HepG2 (cell line): ENCODE measurements around the gene EEPD1. TPM values are rescaled to one million over a fixed set of nuclear protein-coding genes. Genes with fewer than 3 reads are reported as not detected.

ENCODE experiments used
- ATAC-seq: fragments of 200-7000 bp; cut with Tn5 transposase; 3 replicates; pipeline ENCODE4 v1.9.1; 2020; ENCODE audit warnings: mild to moderate bottlenecking, moderate library complexity
- BruUV-seq: library from RNA; stranded (reverse); fragments of 400-500 nt; replicated peaks from 2 replicates; lab custom pipeline; 2021; lab: Mats Ljungman, UMichigan
- CTCF ChIA-PET: fragments of 300-600 bp; formaldehyde crosslinking; extraction: SDS; loops from one replicate; lab custom pipeline; 2021; ENCODE audit warnings: low total read pairs, inconsistent platforms, low intra/inter-chr PET ratio; lab: Yijun Ruan, JAX
- POLR2A ChIA-PET: fragments of 350-600 bp; sonication (Branson Sonifier 250); formaldehyde crosslinking; loops from one replicate; lab custom pipeline; 2020; ENCODE audit warnings: antibody characterized with exemption, inconsistent platforms; lab: Yijun Ruan, JAX
- DNase-seq: peaks from one replicate; pipeline ENCODE4 v3.0.0-alpha.2; 2015; ENCODE audit warnings: low spot score
- FAIRE-seq: peaks from 3 replicates; lab custom pipeline; 2011; peaks lifted over from hg19 to GRCh38; lab: Jason Lieb, UNC
- H2AFZ ChIP-seq: one replicate; pipeline ENCODE4 v1.6.1; 2011; ENCODE audit warnings: low read length, inconsistent platforms
- H3K27ac ChIP-seq: fragments of 300-600 bp; 3 replicates; pipeline ENCODE4 v1.8.0; 2011; ENCODE audit warnings: mixed run types, mild to moderate bottlenecking, mixed read lengths, low read length, inconsistent platforms; ENCODE audit not compliant: insufficient read depth; ENCODE audit errors: extremely low read length
- H3K27me3 ChIP-seq, 2 experiments: fragments of 200-600 bp in 1 of 2; 2 replicates in 1 of 2; 3 replicates in 1 of 2; pipeline versions ENCODE4 v1.6.0 to v1.8.0; 2011; ENCODE audit warnings: low read length in 2 of 2, mild to moderate bottlenecking in 2 of 2, moderate library complexity in 2 of 2, inconsistent platforms in 1 of 2; ENCODE audit not compliant: insufficient read depth in 2 of 2, control insufficient read depth in 1 of 2
- H3K36me3 ChIP-seq, 2 experiments: fragments of 200-600 bp in 1 of 2; replicated peaks in 1 of 2; 2 replicates in 1 of 2; 3 replicates in 1 of 2; pipeline versions ENCODE4 v1.5.1 to v1.8.0; 2011; ENCODE audit warnings: low read length in 2 of 2, inconsistent platforms in 1 of 2; ENCODE audit not compliant: insufficient read depth in 2 of 2, control insufficient read depth in 1 of 2
- H3K4me1 ChIP-seq: 2 replicates; pipeline ENCODE4 v1.5.1; 2012; ENCODE audit warnings: low read length, inconsistent platforms; ENCODE audit not compliant: insufficient read depth
- H3K4me2 ChIP-seq: 2 replicates; pipeline ENCODE4 v1.6.0; 2011; ENCODE audit warnings: low read depth, low read length, inconsistent platforms
- H3K4me3 ChIP-seq, 3 experiments: fragments of 200-600 bp in 1 of 3; sonication (generic), shearing (Covaris generic) in 1 of 3; replicated peaks in 1 of 3; 2 replicates each; pipeline ENCODE4 v1.5.1; 2011 to 2016; ENCODE audit warnings: low read length in 3 of 3, inconsistent platforms in 2 of 3, low read depth in 2 of 3, mild to moderate bottlenecking in 2 of 3, control low read depth in 1 of 3, mixed read lengths in 1 of 3; ENCODE audit not compliant: insufficient read depth in 1 of 3
- H3K79me2 ChIP-seq: one replicate; pipeline ENCODE4 v1.6.1; 2011; ENCODE audit warnings: low read length, inconsistent platforms; ENCODE audit not compliant: insufficient read depth
- H3K9ac ChIP-seq: 2 replicates; pipeline ENCODE4 v1.6.0; 2011; ENCODE audit warnings: mild to moderate bottlenecking, low read depth, low read length, inconsistent platforms; ENCODE audit not compliant: insufficient read depth
- H3K9me3 ChIP-seq: 2 replicates; pipeline ENCODE4 v1.5.1; 2012; ENCODE audit warnings: mild to moderate bottlenecking, low read length
- H4K20me1 ChIP-seq: 2 replicates; pipeline ENCODE4 v1.6.0; 2011; ENCODE audit warnings: inconsistent platforms, mild to moderate bottlenecking, low read length, moderate library complexity; ENCODE audit not compliant: insufficient read depth
- CHD2 ChIP-seq: IDR thresholded peaks from 2 replicates; pipeline ENCODE4 v1.6.1; 2011; ENCODE audit warnings: low read depth, low read length, improper control_type of control experiment
- JUNB ChIP-seq: sonication (generic); formaldehyde crosslinking; IDR thresholded peaks from 2 replicates; pipeline ENCODE4 v1.8.0; 2022; ENCODE audit warnings: missing genetic modification reagents, mild to moderate bottlenecking, borderline replicate concordance
- NR2F2 ChIP-seq: IDR thresholded peaks from 2 replicates; pipeline ENCODE4 v1.6.1; 2012; ENCODE audit warnings: low read depth, inconsistent platforms, borderline replicate concordance
- PBX2 ChIP-seq: IDR thresholded peaks from 2 replicates; pipeline ENCODE4 v1.6.1; 2016; ENCODE audit warnings: control low read depth
- PCBP2 ChIP-seq: fragments of 200-400 bp; formaldehyde crosslinking; optimal IDR thresholded peaks from 2 replicates; pipeline ENCODE3; 2018; ENCODE audit warnings: low read length, low read depth; ENCODE audit not compliant: poor library complexity, severe bottlenecking
- SNAI1 ChIP-seq: sonication (generic); formaldehyde crosslinking; IDR thresholded peaks from 2 replicates; pipeline ENCODE4 v1.5.0; 2020; ENCODE audit warnings: mild to moderate bottlenecking, missing genetic modification reagents, borderline replicate concordance
- ZNF34 ChIP-seq: sonication (generic); formaldehyde crosslinking; IDR thresholded peaks from 2 replicates; pipeline ENCODE4 v1.4.0; 2020; ENCODE audit warnings: mild to moderate bottlenecking, missing genetic modification reagents, borderline replicate concordance
- ZNF367 ChIP-seq: sonication (generic); formaldehyde crosslinking; IDR thresholded peaks from 2 replicates; pipeline ENCODE4 v1.4.0; 2020; ENCODE audit warnings: missing genetic modification reagents, borderline replicate concordance
- ZNF652 ChIP-seq: IDR thresholded peaks from 2 replicates; pipeline ENCODE4 v1.6.1; 2016; ENCODE audit warnings: low read depth, borderline replicate concordance
- ZNF83 ChIP-seq: sonication (generic); formaldehyde crosslinking; IDR thresholded peaks from 2 replicates; pipeline ENCODE4 v1.4.0; 2020; ENCODE audit warnings: missing genetic modification reagents, mild to moderate bottlenecking, borderline replicate concordance
- WGBS: methylation state at CpG from one replicate; pipeline ENCODE4 v1.1.6; 2017; ENCODE audit warnings: low lambda C conversion rate; 5-methylcytosine and 5-hydroxymethylcytosine counted together
- in situ Hi-C: cut with HindIII; loops from 2 replicates; pipeline ENCODE4 v1.10.0; 2017; ENCODE audit warnings: low pct_unique_long_range_greater_than_20kb; ENCODE audit not compliant: extremely low pct_ligation_motif_present
- intact Hi-C: fragments of 100-400 bp; cut with micrococcal nuclease; formaldehyde crosslinking; loops from one replicate; pipeline ENCODE4 v1.10.0; 2022; ENCODE audit not compliant: unreplicated experiment
- polyA plus RNA-seq, 8 experiments: library from polyadenylated mRNA; depleted of rRNA in 3 of 8; stranded (reverse) in 7 of 8; unstranded in 1 of 8; fragments of >200 nt; fragmentation: Illumina TruSeq in 4 of 8; extraction: Trizol in 4 of 8; gene quantifications; 2 replicates each; pipeline versions ENCODE4 v1.2.1 to v1.2.3, GENCODE V29; 2011 to 2016; ENCODE audit warnings: low read depth in 4 of 8, missing spikeins in 1 of 8, mixed read lengths in 1 of 8; ENCODE audit not compliant: insufficient read depth in 1 of 8
- total RNA-seq, 5 experiments: library from RNA; depleted of rRNA; stranded (reverse); fragments of >200 nt; fragmentation: Illumina TruSeq; extraction: Trizol; gene quantifications; 2 replicates each; pipeline ENCODE4 v1.2.3, GENCODE V29; 2016; ENCODE audit warnings: low read depth in 1 of 5
- TF ChIP-seq, protein P1 (sequence below): sonication (generic); formaldehyde crosslinking; IDR thresholded peaks from 2 replicates; pipeline ENCODE4 v1.5.0; 2020; ENCODE audit warnings: missing genetic modification reagents
- TF ChIP-seq, protein P2 (sequence below): sonication (generic); formaldehyde crosslinking; IDR thresholded peaks from 2 replicates; pipeline ENCODE4 v1.5.0; 2020; ENCODE audit warnings: missing genetic modification reagents
- TF ChIP-seq, protein P3 (sequence below): IDR thresholded peaks from 2 replicates; pipeline ENCODE4 v1.6.1; 2016; ENCODE audit warnings: low read depth

The EEPD1 gene
- total and polyA plus RNA-seq, 2 of the 13 experiments (the other 11 are each of a cell fraction or from before 2014, with no cell fraction given): 10.1 to 16.4 TPM

GRCh38 chr7:36161996-36162395, 8.9 kb downstream of the EEPD1 start:
- no peak for DNase-seq
- peaks cover 83% of the 10 kb centered on the region for H3K79me2 ChIP-seq
- peaks cover 91% of the 10 kb centered on the region for H3K4me1 ChIP-seq
- TF ChIP-seq SNAI1 (no peak), ZNF652 (no peak), PBX2 (CRISPR knock-in tag) (peak; percentile 73)
- TF ChIP-seq, protein P1, sequence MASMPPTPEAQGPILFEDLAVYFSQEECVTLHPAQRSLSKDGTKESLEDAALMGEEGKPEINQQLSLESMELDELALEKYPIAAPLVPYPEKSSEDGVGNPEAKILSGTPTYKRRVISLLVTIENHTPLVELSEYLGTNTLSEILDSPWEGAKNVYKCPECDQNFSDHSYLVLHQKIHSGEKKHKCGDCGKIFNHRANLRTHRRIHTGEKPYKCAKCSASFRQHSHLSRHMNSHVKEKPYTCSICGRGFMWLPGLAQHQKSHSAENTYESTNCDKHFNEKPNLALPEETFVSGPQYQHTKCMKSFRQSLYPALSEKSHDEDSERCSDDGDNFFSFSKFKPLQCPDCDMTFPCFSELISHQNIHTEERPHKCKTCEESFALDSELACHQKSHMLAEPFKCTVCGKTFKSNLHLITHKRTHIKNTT (CRISPR knock-in tag): no peak
- peaks cover 4% of the 10 kb centered on the region for H4K20me1 ChIP-seq
- no peaks in the 10 kb centered on the region for H3K9me3 ChIP-seq
- no peak for ATAC-seq
- BruUV-seq: no TSS peak
- intact Hi-C loops (no loop called here), in situ Hi-C loops (no loop called here)
- no peak overlapping the region for H2AFZ ChIP-seq
- no peak overlapping the region for H3K27ac ChIP-seq
- peaks cover 2 to 10% of the 10 kb centered on the region in 2 experiments; a peak in 3 of 5 replicates for H3K36me3 ChIP-seq
- FAIRE-seq: no peak
- 94% methylated on average over 1 of the region's 1 CpG for WGBS
- H3K27me3 ChIP-seq: no peaks in the 10 kb centered on the region
- ChIA-PET CTCF (no interaction called here), POLR2A (interaction anchor here (0.8 kb wide), 1 partner anchor 111 kb away, joined by 3 read pairs; no protein-coding TSS in a partner anchor)
- H3K4me2 ChIP-seq: no peak overlapping the region
- H3K9ac ChIP-seq: no peak overlapping the region
- H3K4me3 ChIP-seq: no peak overlapping the region

DNA sequence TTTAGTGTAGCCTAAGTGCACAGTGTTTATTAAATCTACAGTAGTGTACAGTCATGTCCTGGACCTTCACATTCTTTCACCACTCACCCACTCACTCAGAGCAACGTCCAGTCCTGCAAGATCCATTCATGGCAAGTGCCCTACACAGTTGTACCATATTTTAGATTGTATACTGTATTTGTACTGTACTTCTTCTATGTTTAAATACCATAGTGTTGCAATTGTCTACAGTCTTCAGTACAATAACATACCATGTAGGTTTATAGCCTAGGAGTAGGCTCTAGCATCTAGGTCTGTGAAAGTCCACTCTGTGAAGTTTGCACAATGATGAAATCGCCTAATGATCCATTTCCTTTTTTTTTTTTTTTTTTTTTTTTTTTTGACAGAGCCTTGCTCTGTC, 12.0 kb downstream of the EEPD1 start:
- Histone ChIP-seq H3K4me2 (peak overlapping the region; percentile 52), H3K79me2 (peaks cover 56% of the 10 kb centered on the region), H2AFZ (no peak overlapping the region), H3K4me1 (peaks cover 60% of the 10 kb centered on the region), H3K4me3 (no peak overlapping the region), H3K9ac (no peak overlapping the region), H3K36me3 (peaks cover 0 to 20% of the 10 kb centered on the region in 2 experiments; a peak in 2 of 5 replicates), H3K9me3 (no peaks in the 10 kb centered on the region), H3K27ac (peak overlapping the region; percentile 62), H4K20me1 (peaks cover 2% of the 10 kb centered on the region; the same call in 1 of the 2 replicates), H3K27me3 (no peaks in the 10 kb centered on the region)
- FAIRE-seq (peak; percentile 96), DNase-seq (peak; percentile 96), ATAC-seq (peak; percentile 99)
- WGBS: 0% methylated on average over 2 of the region's 2 CpGs
- ChIA-PET POLR2A (interaction anchor here (0.7 to 1.2 kb wide), 3 partner anchors 8 to 465 kb away, joined by 3 to 4 read pairs (median 3); no protein-coding TSS in a partner anchor), CTCF (no interaction called here)
- in situ Hi-C loops (no loop called here), intact Hi-C loops (loop anchor here (1.0 to 2.0 kb wide), 2 partner anchors 8 to 46 kb away; no protein-coding TSS in a partner anchor)
- no TSS peak for BruUV-seq
- peak; percentile 34; the same call in 1 of the 2 replicates for TF ChIP-seq NR2F2
- no peak for TF ChIP-seq JUNB (CRISPR knock-in tag)
- no peak for TF ChIP-seq ZNF83
- TF ChIP-seq PCBP2: no peak
- TF ChIP-seq CHD2: no peak
- TF ChIP-seq, protein P2, sequence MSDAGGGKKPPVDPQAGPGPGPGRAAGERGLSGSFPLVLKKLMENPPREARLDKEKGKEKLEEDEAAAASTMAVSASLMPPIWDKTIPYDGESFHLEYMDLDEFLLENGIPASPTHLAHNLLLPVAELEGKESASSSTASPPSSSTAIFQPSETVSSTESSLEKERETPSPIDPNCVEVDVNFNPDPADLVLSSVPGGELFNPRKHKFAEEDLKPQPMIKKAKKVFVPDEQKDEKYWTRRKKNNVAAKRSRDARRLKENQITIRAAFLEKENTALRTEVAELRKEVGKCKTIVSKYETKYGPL (CRISPR knock-in tag): no peak
- TF ChIP-seq, protein P3, sequence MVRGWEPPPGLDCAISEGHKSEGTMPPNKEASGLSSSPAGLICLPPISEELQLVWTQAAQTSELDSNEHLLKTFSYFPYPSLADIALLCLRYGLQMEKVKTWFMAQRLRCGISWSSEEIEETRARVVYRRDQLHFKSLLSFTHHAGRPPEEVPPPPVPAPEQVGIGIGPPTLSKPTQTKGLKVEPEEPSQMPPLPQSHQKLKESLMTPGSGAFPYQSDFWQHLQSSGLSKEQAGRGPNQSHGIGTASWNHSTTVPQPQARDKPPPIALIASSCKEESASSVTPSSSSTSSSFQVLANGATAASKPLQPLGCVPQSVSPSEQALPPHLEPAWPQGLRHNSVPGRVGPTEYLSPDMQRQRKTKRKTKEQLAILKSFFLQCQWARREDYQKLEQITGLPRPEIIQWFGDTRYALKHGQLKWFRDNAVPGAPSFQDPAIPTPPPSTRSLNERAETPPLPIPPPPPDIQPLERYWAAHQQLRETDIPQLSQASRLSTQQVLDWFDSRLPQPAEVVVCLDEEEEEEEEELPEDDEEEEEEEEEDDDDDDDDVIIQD (CRISPR knock-in tag): peak; percentile 62
- no peak for TF ChIP-seq ZNF367 (CRISPR knock-in tag)
- TF ChIP-seq ZNF34 (CRISPR knock-in tag): no peak
